NCI-H524 treated with DMSO at 0.1 percent for 48 hours (cell line): ENCODE results near the gene BBX.

Experiments
- DNase-seq: peaks from one replicate; lab custom pipeline; 2025; lab: John Stamatoyannopoulos, UW

Gene BBX

GRCh38 chr3:107599772-107600145 lies 77.0 kb downstream of the BBX start:
- DNase-seq = peak; percentile 90

GRCh38 chr3:107600780-107601179 lies 78.0 kb downstream of the BBX start:
- DNase-seq = no peak

GRCh38 chr3:107604057-107604822 lies 81.5 kb downstream of the BBX start:
- no peak for DNase-seq

- DNase-seq = no peak
Measured at GRCh38 chr3:107611775-107612469, 89.2 kb downstream of the BBX start.

GRCh38 chr3:107612664-107613084 lies 89.9 kb downstream of the BBX start:
- DNase-seq = no peak

- DNase-seq = no peak
Measured at GRCh38 chr3:107619549-107619948, 96.8 kb downstream of the BBX start.

GRCh38 chr3:107620534-107620933 lies 97.8 kb downstream of the BBX start:
- no peak for DNase-seq

GRCh38 chr3:107621465-107621864 lies 98.7 kb downstream of the BBX start:
- no peak for DNase-seq

GRCh38 chr3:107627962-107628542 lies 105.3 kb downstream of the BBX start:
- DNase-seq = no peak

GRCh38 chr3:107629566-107629965 lies 106.8 kb downstream of the BBX start:
- DNase-seq = no peak

GRCh38 chr3:107630779-107631178 lies 108.0 kb downstream of the BBX start:
- DNase-seq = no peak

- no peak for DNase-seq
Measured at GRCh38 chr3:107632576-107632975, 109.8 kb downstream of the BBX start.

GRCh38 chr3:107633327-107634098 lies 110.8 kb downstream of the BBX start:
- DNase-seq = no peak

- no peak for DNase-seq
Measured at GRCh38 chr3:107634099-107634489, 111.3 kb downstream of the BBX start.

GRCh38 chr3:107637416-107638183 lies 114.8 kb downstream of the BBX start:
- DNase-seq = no peak

GRCh38 chr3:107641572-107642307 lies 119.0 kb downstream of the BBX start:
- no peak for DNase-seq

- DNase-seq = no peak
Measured at GRCh38 chr3:107643038-107643883, 120.5 kb downstream of the BBX start.

- no peak for DNase-seq
Measured at GRCh38 chr3:107644631-107645030, 121.9 kb downstream of the BBX start.

- no peak for DNase-seq
Measured at GRCh38 chr3:107650788-107651187, 128.0 kb downstream of the BBX start.

- no peak for DNase-seq
Measured at GRCh38 chr3:107651782-107652181, 129.0 kb downstream of the BBX start.
